Type B pancreatic cell (in vitro differentiated cells): Measurements from ENCODE around the gene ZP3. TPM values are rescaled to one million over a fixed set of nuclear protein-coding genes. Genes with fewer than 3 reads are reported as not detected.
"Not testable (repeated sequence)": the region's sequence is repeated elsewhere in the genome, so short reads cannot be mapped to it uniquely, and the experiment has no call there.

Experiments used
- DNase-seq: peaks from one replicate; pipeline ENCODE4 v3.0.0; 2021; ENCODE audit warnings: mixed read lengths; ENCODE audit not compliant: unreplicated experiment; ENCODE audit errors: extremely low spot score
- H3K27ac Mint-ChIP-seq: 2 replicates; pipeline ENCODE4 v1.8.0; 2021; ENCODE audit warnings: mild to moderate bottlenecking, mixed read lengths
- H3K27me3 Mint-ChIP-seq: 2 replicates; pipeline ENCODE4 v1.8.0; 2021; ENCODE audit warnings: mixed read lengths
- H3K36me3 Mint-ChIP-seq: 2 replicates; pipeline ENCODE4 v1.8.0; 2021; ENCODE audit warnings: mixed read lengths
- H3K4me1 Mint-ChIP-seq: one replicate; pipeline ENCODE4 v1.8.0; 2021; ENCODE audit warnings: mixed read lengths; ENCODE audit not compliant: unreplicated experiment
- H3K4me3 Mint-ChIP-seq: 2 replicates; pipeline ENCODE4 v1.8.0; 2021; ENCODE audit warnings: mild to moderate bottlenecking, mixed read lengths
- H3K9me3 Mint-ChIP-seq: 2 replicates; pipeline ENCODE4 v1.8.0; 2021; ENCODE audit warnings: mixed read lengths
- total RNA-seq: library from RNA; stranded (reverse); gene quantifications from 2 replicates; pipeline ENCODE4 v1.2.1, GENCODE V29; 2021; ENCODE audit warnings: low replicate concordance

The ZP3 gene
- total RNA-seq, 1 donor from 2014 or later = not detected

GRCh38 chr7:76445577-76446008 lies 20.8 kb downstream of the ZP3 start:
- H3K27ac Mint-ChIP-seq, H3K27me3 Mint-ChIP-seq, H3K9me3 Mint-ChIP-seq, H3K36me3 Mint-ChIP-seq, H3K4me3 Mint-ChIP-seq, DNase-seq, H3K4me1 Mint-ChIP-seq: not testable (repeated sequence)

GRCh38 chr7:76457017-76457416 lies 32.3 kb downstream of the ZP3 start:
- not testable (repeated sequence) for H3K9me3 Mint-ChIP-seq, DNase-seq, H3K36me3 Mint-ChIP-seq, H3K4me3 Mint-ChIP-seq, H3K4me1 Mint-ChIP-seq, H3K27me3 Mint-ChIP-seq, H3K27ac Mint-ChIP-seq

- DNase-seq, H3K4me3 Mint-ChIP-seq, H3K9me3 Mint-ChIP-seq, H3K4me1 Mint-ChIP-seq, H3K27ac Mint-ChIP-seq, H3K36me3 Mint-ChIP-seq, H3K27me3 Mint-ChIP-seq: not testable (repeated sequence)
These were observed 33.8 kb downstream of the ZP3 start for GRCh38 chr7:76458504-76458903.

- H3K4me3 Mint-ChIP-seq, DNase-seq, H3K9me3 Mint-ChIP-seq, H3K27me3 Mint-ChIP-seq, H3K36me3 Mint-ChIP-seq, H3K27ac Mint-ChIP-seq, H3K4me1 Mint-ChIP-seq: not testable (repeated sequence)
These were observed 36.0 kb downstream of the ZP3 start for GRCh38 chr7:76460767-76461166.

GRCh38 chr7:76461464-76462101 lies 36.8 kb downstream of the ZP3 start, which contains the start of gene DTX2:
DTX2 (plus strand) TSS chr7:76461709; CDS start chr7:76480510, 18,801 bp downstream.
- not testable (repeated sequence) for H3K27me3 Mint-ChIP-seq, DNase-seq, H3K27ac Mint-ChIP-seq, H3K4me1 Mint-ChIP-seq, H3K4me3 Mint-ChIP-seq, H3K9me3 Mint-ChIP-seq, H3K36me3 Mint-ChIP-seq

- not testable (repeated sequence) for DNase-seq, H3K9me3 Mint-ChIP-seq, H3K36me3 Mint-ChIP-seq, H3K27ac Mint-ChIP-seq, H3K4me3 Mint-ChIP-seq, H3K4me1 Mint-ChIP-seq, H3K27me3 Mint-ChIP-seq
These were observed 37.6 kb downstream of the ZP3 start for GRCh38 chr7:76462271-76462882.

- not testable (repeated sequence) for H3K4me1 Mint-ChIP-seq, H3K4me3 Mint-ChIP-seq, H3K27me3 Mint-ChIP-seq, DNase-seq, H3K9me3 Mint-ChIP-seq, H3K27ac Mint-ChIP-seq, H3K36me3 Mint-ChIP-seq
These were observed 40.2 kb downstream of the ZP3 start for GRCh38 chr7:76464959-76465358.

- not testable (repeated sequence) for H3K9me3 Mint-ChIP-seq, H3K27me3 Mint-ChIP-seq, H3K36me3 Mint-ChIP-seq
These were observed 41.2 kb downstream of the ZP3 start for GRCh38 chr7:76465950-76466349.

GRCh38 chr7:76467743-76468404 lies 43.1 kb downstream of the ZP3 start:
- H3K4me1 Mint-ChIP-seq, H3K36me3 Mint-ChIP-seq, H3K27me3 Mint-ChIP-seq, H3K4me3 Mint-ChIP-seq, DNase-seq, H3K9me3 Mint-ChIP-seq, H3K27ac Mint-ChIP-seq: not testable (repeated sequence)

More at GRCh38 chr7:76465950-76466349, 41.2 kb downstream of the ZP3 start:
- H3K27ac Mint-ChIP-seq, H3K4me3 Mint-ChIP-seq, H3K4me1 Mint-ChIP-seq, DNase-seq: not testable (repeated sequence)

- not testable (repeated sequence) for H3K27me3 Mint-ChIP-seq, H3K4me3 Mint-ChIP-seq, DNase-seq, H3K27ac Mint-ChIP-seq, H3K9me3 Mint-ChIP-seq, H3K4me1 Mint-ChIP-seq, H3K36me3 Mint-ChIP-seq
These were observed 46.9 kb downstream of the ZP3 start for GRCh38 chr7:76471556-76472221.

GRCh38 chr7:76473097-76473496 lies 48.3 kb downstream of the ZP3 start:
- not testable (repeated sequence) for H3K27ac Mint-ChIP-seq, H3K4me3 Mint-ChIP-seq, H3K9me3 Mint-ChIP-seq, H3K27me3 Mint-ChIP-seq, DNase-seq, H3K36me3 Mint-ChIP-seq, H3K4me1 Mint-ChIP-seq

GRCh38 chr7:76476280-76476679 lies 51.5 kb downstream of the ZP3 start:
- H3K9me3 Mint-ChIP-seq, H3K4me3 Mint-ChIP-seq, H3K4me1 Mint-ChIP-seq, DNase-seq, H3K36me3 Mint-ChIP-seq, H3K27me3 Mint-ChIP-seq, H3K27ac Mint-ChIP-seq: not testable (repeated sequence)

- H3K36me3 Mint-ChIP-seq, H3K27me3 Mint-ChIP-seq, H3K4me1 Mint-ChIP-seq, H3K9me3 Mint-ChIP-seq, DNase-seq, H3K4me3 Mint-ChIP-seq, H3K27ac Mint-ChIP-seq: not testable (repeated sequence)
These were observed 52.2 kb downstream of the ZP3 start for GRCh38 chr7:76476742-76477474.
